Upper lobe of left lung (tissue), 6 donors: ENCODE data around the gene KLLN. TPM values are rescaled to one million over a fixed set of nuclear protein-coding genes. Genes with fewer than 3 reads are reported as not detected.
"Not testable (repeated sequence)": the region's sequence is repeated elsewhere in the genome, so short reads cannot be mapped to it uniquely, and the experiment has no call there.

Experiments used
- ATAC-seq, 2 donors: fragments of 200-7000 bp; cut with Tn5 transposase; one replicate each; pipeline ENCODE4 v1.9.1; 2022; ENCODE audit warnings: mild to moderate bottlenecking in 2 of 2, moderate library complexity in 2 of 2; ENCODE audit not compliant: low FRiP score in 2 of 2
- DNase-seq, 2 donors: peaks; one replicate each; pipeline ENCODE4 v3.0.0-alpha.2; 2019 to 2020
- H3K27ac ChIP-seq, 4 donors: fragments of 200-600 bp; sonication (generic); one replicate each; pipeline ENCODE4 v1.5.1; 2016 to 2019
- H3K27me3 ChIP-seq, 4 donors: fragments of 200-600 bp; sonication (generic); one replicate each; pipeline ENCODE4 v1.5.1; 2017 to 2019
- H3K36me3 ChIP-seq, 4 donors: fragments of 200-600 bp; sonication (generic); one replicate each; pipeline ENCODE4 v1.5.1; 2016 to 2019
- H3K4me1 ChIP-seq, 4 donors: fragments of 200-600 bp; sonication (generic); one replicate each; pipeline ENCODE4 v1.5.1; 2018 to 2019
- H3K4me3 ChIP-seq, 4 donors: fragments of 200-600 bp; sonication (generic); one replicate each; pipeline ENCODE4 v1.5.1; 2017 to 2019; ENCODE audit warnings: mild to moderate bottlenecking in 2 of 4, moderate library complexity in 1 of 4
- H3K9me3 ChIP-seq, 4 donors: fragments of 200-600 bp; sonication (generic); one replicate each; pipeline ENCODE4 v1.5.1; 2018 to 2019
- CTCF ChIP-seq, 6 experiments: fragments of 450-650 bp in 4 of 6; fragments of 200-600 bp in 2 of 6; sonication (generic) in 2 of 6; IDR thresholded peaks; one replicate each; pipeline ENCODE4 v1.5.1; 2016 to 2019; ENCODE audit warnings: antibody characterized with exemption in 6 of 6
- EP300 ChIP-seq, 4 donors: sonication (generic); formaldehyde crosslinking; IDR thresholded peaks; one replicate each; pipeline ENCODE4 v1.5.1; 2017; ENCODE audit warnings: antibody characterized with exemption in 4 of 4, control low read depth in 2 of 4
- POLR2A ChIP-seq, 4 donors: fragments of 450-650 bp; IDR thresholded peaks; one replicate each; pipeline ENCODE4 v1.5.1; 2016 to 2017; ENCODE audit warnings: antibody characterized with exemption in 4 of 4, mild to moderate bottlenecking in 2 of 4
- POLR2AphosphoS5 ChIP-seq, 2 donors: sonication (generic); formaldehyde crosslinking; IDR thresholded peaks; one replicate each; pipeline ENCODE4 v1.5.1; 2017; ENCODE audit warnings: antibody characterized with exemption in 2 of 2
- WGBS, 2 donors: methylation state at CpG; one replicate each; pipeline ENCODE4 v1.1.5; 2017 to 2018; 5-methylcytosine and 5-hydroxymethylcytosine counted together
- total RNA-seq, 6 donors: library from RNA; depleted of rRNA in 4 of 6; stranded (reverse); fragments of >200 nt in 4 of 6; gene quantifications; one replicate each; pipeline versions ENCODE4 v1.1.0 to v1.2.1, GENCODE V29; 2016 to 2021
- donor health status: DM: no; HTN: no; CAD: no; lungs with moderate emphysema.
- donor health status: DM: no; HTN: yes; CAD: no; lungs with severe emphysema.

Gene KLLN
- total RNA-seq, 6 donors from 2014 or later = 0.20 to 0.54 (median 0.44) TPM; not detected in 2

GRCh38 chr10:87864496-87865059 is 1.2 kb upstream of the KLLN start:
- WGBS, 2 donors = 1% methylated on average over 16 of the region's 16 CpGs
- Histone ChIP-seq H3K36me3 (no peaks in the 10 kb centered on the region), H3K4me3 (peak overlapping the region; percentile 68 to 97 (median 80)), H3K4me1 (peaks cover 7 to 32% (median 25%) of the 10 kb centered on the region in 4 donors), H3K27ac (peak overlapping the region; percentile 97 to 100 (median 98)), H3K27me3 (no peaks in the 10 kb centered on the region), H3K9me3 (no peaks in the 10 kb centered on the region)
- no peak for ATAC-seq
- no peak for DNase-seq
- TF ChIP-seq POLR2A (IDR thresholded peaks at IDR 0.05) = no peak
- TF ChIP-seq POLR2AphosphoS5 (IDR thresholded peaks at IDR 0.05) = no peak
- no peak for TF ChIP-seq EP300 (IDR thresholded peaks at IDR 0.05)
- TF ChIP-seq CTCF (IDR thresholded peaks at IDR 0.05) = no peak

GRCh38 chr10:87863951-87864495 is 690 bp upstream of the KLLN start:
- not testable (repeated sequence) for H3K36me3 ChIP-seq, ATAC-seq, H3K9me3 ChIP-seq, H3K27me3 ChIP-seq
- TF ChIP-seq POLR2AphosphoS5 (IDR thresholded peaks at IDR 0.05) = peak in 1 of 2 donors; percentile 12
- Histone ChIP-seq H3K4me3 (peak overlapping the region; percentile 68 to 97 (median 80)), H3K4me1 (peaks cover 3 to 27% (median 22%) of the 10 kb centered on the region in 4 donors), H3K27ac (peak overlapping the region; percentile 97 to 100 (median 98))
- peak in 1 of 2 donors; percentile 91 for DNase-seq
- 0% methylated on average over 7 to 24 of the region's 47 CpGs for WGBS, 2 donors

GRCh38 chr10:87862679-87863052 is 667 bp downstream of the KLLN start:
- Histone ChIP-seq H3K36me3 (no peaks in the 10 kb centered on the region), H3K4me1 (peaks cover 0 to 18% (median 11%) of the 10 kb centered on the region in 4 donors), H3K27me3 (no peaks in the 10 kb centered on the region), H3K4me3 (peak overlapping the region; percentile 68 to 97 (median 80)), H3K9me3 (no peaks in the 10 kb centered on the region), H3K27ac (peak overlapping the region; percentile 97 to 100 (median 98))
- DNase-seq (no peak), ATAC-seq (peak; percentile 4 to 9)
- TF ChIP-seq CTCF (IDR thresholded peaks at IDR 0.05) = no peak
- TF ChIP-seq EP300 (IDR thresholded peaks at IDR 0.05) = no peak
- TF ChIP-seq POLR2A (IDR thresholded peaks at IDR 0.05) = no peak
- TF ChIP-seq POLR2AphosphoS5 (IDR thresholded peaks at IDR 0.05) = no peak
- WGBS, 2 donors = 0 to 1% methylated on average over 17 to 21 of the region's 21 CpGs

- Histone ChIP-seq H3K9me3 (no peaks in the 10 kb centered on the region), H3K4me3 (peak overlapping the region; percentile 68 to 97 (median 80)), H3K27me3 (no peaks in the 10 kb centered on the region), H3K4me1 (peaks cover 0 to 13% (median 9%) of the 10 kb centered on the region in 4 donors), H3K27ac (peak overlapping the region; percentile 97 to 100 (median 98)), H3K36me3 (no peaks in the 10 kb centered on the region)
- DNase-seq (peak; percentile 97 to 98), ATAC-seq (peak; percentile 92 to 98)
- 0% methylated on average over 1 to 45 of the region's 57 CpGs for WGBS, 2 donors
- TF ChIP-seq POLR2A (IDR thresholded peaks at IDR 0.05) = peak; percentile 34 to 78 (median 40)
- peak in 1 of 4 donors; percentile 36 for TF ChIP-seq EP300 (IDR thresholded peaks at IDR 0.05)
- peak in 2 of 6 experiments; percentile 15 to 29 for TF ChIP-seq CTCF (IDR thresholded peaks at IDR 0.05)
- peak; percentile 83 to 85 for TF ChIP-seq POLR2AphosphoS5 (IDR thresholded peaks at IDR 0.05)
Measured at GRCh38 chr10:87861953-87862678, 1.2 kb downstream of the KLLN start.

GRCh38 chr10:87861566-87861952 is 1.8 kb downstream of the KLLN start:
- peaks cover 0 to 13% (median 9%) of the 10 kb centered on the region in 4 donors for H3K4me1 ChIP-seq
- H3K36me3 ChIP-seq = no peaks in the 10 kb centered on the region
- H3K4me3 ChIP-seq = peak overlapping the region; percentile 68 to 97 (median 80)
- peak overlapping the region; percentile 97 to 100 (median 98) for H3K27ac ChIP-seq
- no peaks in the 10 kb centered on the region for H3K27me3 ChIP-seq
- H3K9me3 ChIP-seq = no peaks in the 10 kb centered on the region
- DNase-seq = peak in 1 of 2 donors; percentile 95
- peak in 1 of 2 donors; percentile 42 for TF ChIP-seq POLR2AphosphoS5 (IDR thresholded peaks at IDR 0.05)
- peak in 1 of 6 experiments; percentile 23 for TF ChIP-seq CTCF (IDR thresholded peaks at IDR 0.05)
- no peak for TF ChIP-seq POLR2A (IDR thresholded peaks at IDR 0.05)
- TF ChIP-seq EP300 (IDR thresholded peaks at IDR 0.05) = no peak
- ATAC-seq = peak; percentile 35 to 57
- WGBS, 2 donors = 3% methylated on average over 7 to 16 of the region's 16 CpGs
